Type B pancreatic cell (in vitro differentiated cells): Measurements from ENCODE around the gene TEAD1. TPM values are rescaled to one million over a fixed set of nuclear protein-coding genes. Genes with fewer than 3 reads are reported as not detected.

ENCODE experiments used
- DNase-seq: peaks from one replicate; pipeline ENCODE4 v3.0.0; 2021; ENCODE audit warnings: mixed read lengths; ENCODE audit not compliant: unreplicated experiment; ENCODE audit errors: extremely low spot score
- H3K27ac Mint-ChIP-seq: 2 replicates; pipeline ENCODE4 v1.8.0; 2021; ENCODE audit warnings: mild to moderate bottlenecking, mixed read lengths
- H3K27me3 Mint-ChIP-seq: 2 replicates; pipeline ENCODE4 v1.8.0; 2021; ENCODE audit warnings: mixed read lengths
- H3K36me3 Mint-ChIP-seq: 2 replicates; pipeline ENCODE4 v1.8.0; 2021; ENCODE audit warnings: mixed read lengths
- H3K4me1 Mint-ChIP-seq: one replicate; pipeline ENCODE4 v1.8.0; 2021; ENCODE audit warnings: mixed read lengths; ENCODE audit not compliant: unreplicated experiment
- H3K4me3 Mint-ChIP-seq: 2 replicates; pipeline ENCODE4 v1.8.0; 2021; ENCODE audit warnings: mild to moderate bottlenecking, mixed read lengths
- H3K9me3 Mint-ChIP-seq: 2 replicates; pipeline ENCODE4 v1.8.0; 2021; ENCODE audit warnings: mixed read lengths
- total RNA-seq: library from RNA; stranded (reverse); gene quantifications from 2 replicates; pipeline ENCODE4 v1.2.1, GENCODE V29; 2021; ENCODE audit warnings: low replicate concordance
- TF ChIP-seq, protein P1 (sequence below): fragments of 200-600 bp; sonication (generic); conservative IDR thresholded peaks from 2 replicates; pipeline ENCODE4 v1.5.0; 2021; ENCODE audit warnings: antibody characterized with exemption, mild to moderate bottlenecking

The TEAD1 gene
- total RNA-seq, 1 donor from 2014 or later = 91.8 TPM

DNA sequence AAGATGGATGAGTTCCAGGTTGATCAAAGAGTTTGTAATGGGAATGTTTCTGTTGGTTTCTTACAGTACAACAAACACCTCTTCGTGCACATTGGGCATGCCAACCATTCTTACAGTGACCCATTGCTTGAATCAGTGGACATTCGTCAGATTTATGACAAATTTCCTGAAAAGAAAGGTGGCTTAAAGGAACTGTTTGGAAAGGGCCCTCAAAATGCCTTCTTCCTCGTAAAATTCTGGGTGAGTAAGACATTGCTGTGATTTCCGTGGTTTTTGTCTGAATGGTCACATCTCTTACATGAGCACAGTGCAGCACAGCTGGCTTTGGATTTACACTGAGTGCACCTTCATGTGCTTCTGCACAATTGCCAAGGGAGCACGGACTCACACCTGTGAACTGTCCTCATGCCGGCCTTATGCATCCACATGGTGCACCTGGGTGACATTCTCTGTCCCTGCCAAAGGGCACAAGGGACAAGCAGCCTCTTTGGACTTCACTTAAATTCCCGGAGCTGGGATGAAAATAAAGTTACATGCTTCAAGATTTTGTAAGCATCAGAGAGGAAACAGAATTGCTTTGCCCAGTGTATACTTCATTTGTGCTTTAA lies 227.8 kb downstream of the TEAD1 start:
- Mint-ChIP-seq H3K27ac (no peak overlapping the region), H3K27me3 (no peaks in the 10 kb centered on the region), H3K4me3 (no peak overlapping the region)

GRCh38 chr11:12902791-12903486 lies 228.7 kb downstream of the TEAD1 start:
- H3K4me1 Mint-ChIP-seq = peaks cover 8% of the 10 kb centered on the region
- TF ChIP-seq, protein P1, sequence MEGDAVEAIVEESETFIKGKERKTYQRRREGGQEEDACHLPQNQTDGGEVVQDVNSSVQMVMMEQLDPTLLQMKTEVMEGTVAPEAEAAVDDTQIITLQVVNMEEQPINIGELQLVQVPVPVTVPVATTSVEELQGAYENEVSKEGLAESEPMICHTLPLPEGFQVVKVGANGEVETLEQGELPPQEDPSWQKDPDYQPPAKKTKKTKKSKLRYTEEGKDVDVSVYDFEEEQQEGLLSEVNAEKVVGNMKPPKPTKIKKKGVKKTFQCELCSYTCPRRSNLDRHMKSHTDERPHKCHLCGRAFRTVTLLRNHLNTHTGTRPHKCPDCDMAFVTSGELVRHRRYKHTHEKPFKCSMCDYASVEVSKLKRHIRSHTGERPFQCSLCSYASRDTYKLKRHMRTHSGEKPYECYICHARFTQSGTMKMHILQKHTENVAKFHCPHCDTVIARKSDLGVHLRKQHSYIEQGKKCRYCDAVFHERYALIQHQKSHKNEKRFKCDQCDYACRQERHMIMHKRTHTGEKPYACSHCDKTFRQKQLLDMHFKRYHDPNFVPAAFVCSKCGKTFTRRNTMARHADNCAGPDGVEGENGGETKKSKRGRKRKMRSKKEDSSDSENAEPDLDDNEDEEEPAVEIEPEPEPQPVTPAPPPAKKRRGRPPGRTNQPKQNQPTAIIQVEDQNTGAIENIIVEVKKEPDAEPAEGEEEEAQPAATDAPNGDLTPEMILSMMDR = no peak
- H3K27ac Mint-ChIP-seq = no peak overlapping the region
- peaks cover 37% of the 10 kb centered on the region for H3K36me3 Mint-ChIP-seq
- DNase-seq = no peak
- no peaks in the 10 kb centered on the region for H3K27me3 Mint-ChIP-seq
- no peak overlapping the region for H3K4me3 Mint-ChIP-seq
- H3K9me3 Mint-ChIP-seq = no peaks in the 10 kb centered on the region

More for the DNA sequence above, 227.8 kb downstream of the TEAD1 start:
- Mint-ChIP-seq H3K36me3 (peaks cover 42% of the 10 kb centered on the region), H3K4me1 (peaks cover 13% of the 10 kb centered on the region), H3K9me3 (no peaks in the 10 kb centered on the region)
- no peak for DNase-seq
- TF ChIP-seq, protein P1 = no peak

- no peak overlapping the region for H3K4me3 Mint-ChIP-seq
- no peak for DNase-seq
- TF ChIP-seq, protein P1 = no peak
- H3K9me3 Mint-ChIP-seq = no peaks in the 10 kb centered on the region
- no peak overlapping the region for H3K27ac Mint-ChIP-seq
- peaks cover 6% of the 10 kb centered on the region for H3K4me1 Mint-ChIP-seq
- no peaks in the 10 kb centered on the region for H3K27me3 Mint-ChIP-seq
- H3K36me3 Mint-ChIP-seq = peaks cover 41% of the 10 kb centered on the region
These were observed 231.2 kb downstream of the TEAD1 start for GRCh38 chr11:12905435-12905834.

DNA sequence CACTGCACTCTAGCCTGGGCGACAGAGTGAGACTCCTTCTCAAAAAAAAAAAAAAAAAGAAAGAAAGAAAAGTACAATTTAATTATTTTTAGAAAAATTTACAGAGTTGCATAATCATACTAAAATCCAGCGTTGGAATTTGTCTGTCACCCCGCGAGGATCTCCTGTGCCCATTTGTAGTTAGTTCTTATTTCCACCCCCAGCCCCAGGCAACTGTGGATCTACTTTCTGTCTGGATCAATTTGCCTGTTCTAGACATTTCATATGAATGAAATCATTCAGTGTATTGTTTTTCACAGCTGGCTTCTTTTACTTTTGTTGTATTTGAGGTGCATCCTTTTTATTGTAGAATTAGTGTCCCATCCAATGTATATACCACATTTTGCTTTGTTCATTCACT lies 232.3 kb downstream of the TEAD1 start:
- Mint-ChIP-seq H3K27ac (no peak overlapping the region), H3K9me3 (no peaks in the 10 kb centered on the region), H3K4me1 (peaks cover 6% of the 10 kb centered on the region), H3K27me3 (no peaks in the 10 kb centered on the region), H3K36me3 (peaks cover 32% of the 10 kb centered on the region), H3K4me3 (no peak overlapping the region)
- no peak for DNase-seq
- TF ChIP-seq, protein P1 = no peak

DNA sequence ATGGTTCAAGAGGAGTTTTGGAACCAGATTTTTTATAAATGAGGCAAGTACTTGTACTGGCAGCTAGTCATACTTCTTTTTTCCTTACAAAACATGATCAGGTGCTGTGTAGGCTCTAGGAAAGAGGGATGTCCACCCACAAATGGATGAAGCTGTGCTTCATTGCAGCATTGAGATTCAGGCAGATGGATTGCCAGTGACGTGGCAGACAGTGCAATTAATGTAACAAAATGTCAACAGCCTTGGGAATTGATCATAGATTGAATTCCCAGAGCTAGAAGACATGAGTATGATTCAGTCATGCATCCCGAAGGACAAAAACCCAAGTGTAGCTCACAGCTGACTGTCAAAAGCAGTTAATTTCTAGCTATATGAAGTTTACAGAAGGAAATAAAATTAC lies 235.7 kb downstream of the TEAD1 start:
- peaks cover 9% of the 10 kb centered on the region for H3K4me1 Mint-ChIP-seq
- H3K9me3 Mint-ChIP-seq = no peaks in the 10 kb centered on the region
- H3K27ac Mint-ChIP-seq = no peak overlapping the region
- no peak overlapping the region for H3K4me3 Mint-ChIP-seq
- H3K36me3 Mint-ChIP-seq = peaks cover 25% of the 10 kb centered on the region
- TF ChIP-seq, protein P1 = no peak
- DNase-seq = no peak
- no peaks in the 10 kb centered on the region for H3K27me3 Mint-ChIP-seq
